K562 (cell line): ENCODE data around the gene SERHL2. TPM values are rescaled to one million over a fixed set of nuclear protein-coding genes. Genes with fewer than 3 reads are reported as not detected.

Source experiments
- ATAC-seq: fragments of 200-7000 bp; cut with Tn5 transposase; 3 replicates; pipeline ENCODE4 v1.9.1; 2020; ENCODE audit warnings: moderate library complexity
- BruUV-seq: library from RNA; stranded (reverse); fragments of 400-500 nt; replicated peaks from 2 replicates; lab custom pipeline; 2021; lab: Mats Ljungman, UMichigan
- CTCF ChIA-PET: fragments of 300-600 bp; formaldehyde crosslinking; extraction: SDS; loops from one replicate; lab custom pipeline; 2021; ENCODE audit warnings: low intra/inter-chr PET ratio; lab: Yijun Ruan, JAX
- POLR2A ChIA-PET: fragments of 300-600, 350-650 bp; sonication (Branson Sonifier 250); formaldehyde crosslinking; extraction: SDS; loops from one replicate; lab custom pipeline; 2021; ENCODE audit warnings: antibody characterized with exemption, inconsistent platforms; lab: Yijun Ruan, JAX
- DNase-seq, 4 experiments: peaks; one replicate each; pipeline versions ENCODE4 v3.0.0 to v3.0.0-alpha.2; 2011 to 2018; ENCODE audit warnings: low spot score in 3 of 4, mixed read lengths in 3 of 4; ENCODE audit errors: extremely low read depth in 1 of 4
- FAIRE-seq: peaks from 2 replicates; lab custom pipeline; 2011; peaks lifted over from hg19 to GRCh38; lab: Jason Lieb, UNC
- H2AFZ ChIP-seq: 2 replicates; pipeline ENCODE4 v1.6.0; 2011; ENCODE audit warnings: low read depth, low read length, control low read depth, inconsistent platforms
- H3K27ac ChIP-seq: fragments of 200-600 bp; 3 replicates; pipeline ENCODE4 v1.8.0; 2011; ENCODE audit warnings: low read depth, mild to moderate bottlenecking, control low read depth, inconsistent platforms, low read length, moderate library complexity, mixed read lengths; ENCODE audit errors: extremely low read depth
- H3K27me3 ChIP-seq, 2 experiments: fragments of 300-600 bp in 1 of 2; 2 replicates in 1 of 2; 3 replicates in 1 of 2; pipeline versions ENCODE4 v1.6.0 to v1.8.0; 2011; ENCODE audit warnings: inconsistent platforms in 2 of 2, low read length in 2 of 2, mild to moderate bottlenecking in 1 of 2, mixed read lengths in 1 of 2, moderate library complexity in 1 of 2; ENCODE audit not compliant: control insufficient read depth in 2 of 2, insufficient read depth in 2 of 2
- H3K36me3 ChIP-seq: fragments of 300-600 bp; 3 replicates; pipeline ENCODE4 v1.8.0; 2011; ENCODE audit warnings: mild to moderate bottlenecking, low read length, inconsistent platforms; ENCODE audit not compliant: control insufficient read depth, insufficient read depth
- H3K4me1 ChIP-seq, 2 experiments: fragments of 200-600 bp in 1 of 2; replicated peaks in 1 of 2; 2 replicates in 1 of 2; 3 replicates in 1 of 2; pipeline versions ENCODE4 v1.5.1 to v1.8.0; 2011; ENCODE audit warnings: inconsistent platforms in 2 of 2, low read length in 2 of 2, mild to moderate bottlenecking in 1 of 2, mixed read lengths in 1 of 2, moderate library complexity in 1 of 2; ENCODE audit not compliant: control insufficient read depth in 2 of 2, insufficient read depth in 2 of 2
- H3K4me2 ChIP-seq: 2 replicates; pipeline ENCODE4 v1.6.1; 2011; ENCODE audit warnings: low read length, control low read depth, inconsistent platforms, mixed read lengths; ENCODE audit not compliant: insufficient read depth
- H3K4me3 ChIP-seq: fragments of 200-600 bp; sonication (generic), shearing (Covaris generic); 2 replicates; pipeline ENCODE4 v1.5.1; 2016; ENCODE audit warnings: control low read depth, inconsistent platforms
- H3K79me2 ChIP-seq: fragments of 200-600 bp; 3 replicates; pipeline ENCODE4 v1.8.0; 2011; ENCODE audit warnings: low read length, inconsistent platforms; ENCODE audit not compliant: control insufficient read depth, insufficient read depth
- H3K9ac ChIP-seq, 2 experiments: 2 replicates each; pipeline versions ENCODE4 v1.6.0 to v1.6.1; 2011; ENCODE audit warnings: low read depth in 2 of 2, low read length in 2 of 2, control low read depth in 1 of 2, inconsistent platforms in 1 of 2, mild to moderate bottlenecking in 1 of 2, mixed read lengths in 1 of 2; ENCODE audit not compliant: insufficient read depth in 1 of 2
- H3K9me1 ChIP-seq: one replicate; pipeline ENCODE4 v1.6.0; 2011; ENCODE audit warnings: inconsistent platforms, mild to moderate bottlenecking, low read length, moderate library complexity; ENCODE audit not compliant: control insufficient read depth, insufficient read depth
- H3K9me3 ChIP-seq: replicated peaks from 2 replicates; pipeline ENCODE4 v1.5.1; 2011; ENCODE audit warnings: low read depth, low read length, inconsistent platforms; ENCODE audit not compliant: control insufficient read depth, insufficient read depth
- H4K20me1 ChIP-seq: replicated peaks from 2 replicates; pipeline ENCODE4 v1.6.1; 2011; ENCODE audit warnings: low read length, inconsistent platforms, mixed read lengths; ENCODE audit not compliant: control insufficient read depth, insufficient read depth
- ASH1L ChIP-seq: fragments of 450-650 bp; IDR thresholded peaks from 2 replicates; pipeline ENCODE4 v1.6.1; 2018; ENCODE audit warnings: borderline replicate concordance, mild to moderate bottlenecking, low read depth; ENCODE audit not compliant: partially characterized antibody
- FOXA3 ChIP-seq, 2 experiments: fragments of 450-650 bp in 1 of 2; sonication (generic) in 1 of 2; formaldehyde crosslinking; IDR thresholded peaks in 1 of 2; conservative IDR thresholded peaks in 1 of 2; 2 replicates each; pipeline versions ENCODE4 v1.4.0 to v1.8.0; 2020 to 2022; ENCODE audit warnings: mild to moderate bottlenecking in 2 of 2, missing genetic modification reagents in 1 of 2
- HIVEP1 ChIP-seq: fragments of 250-450 bp; sonication (Bioruptor Pico); IDR thresholded peaks from 2 replicates; pipeline ENCODE4 v1.4.0; 2020; ENCODE audit warnings: mild to moderate bottlenecking
- SIN3A ChIP-seq, 2 experiments: fragments of 150-350 bp in 1 of 2; IDR thresholded peaks; 2 replicates each; pipeline ENCODE4 v1.6.1; 2011 to 2016; ENCODE audit warnings: borderline replicate concordance in 2 of 2, low read depth in 2 of 2, low read length in 2 of 2, mild to moderate bottlenecking in 2 of 2, moderate library complexity in 2 of 2; ENCODE audit not compliant: control insufficient read depth in 1 of 2
- WGBS: fragments of 100-300 bp; shearing (Covaris generic); methylation state at CpG from one replicate; pipeline ENCODE4 v1.1.6; 2016; ENCODE audit warnings: low coverage, mixed read lengths; ENCODE audit not compliant: insufficient coverage; ENCODE audit errors: missing lambda C conversion rate; 5-methylcytosine and 5-hydroxymethylcytosine counted together
- in situ Hi-C: fragments of 300-500 bp; cut with MboI; formaldehyde crosslinking; loops from 4 replicates; pipeline ENCODE4 v1.15.0; 2018; ENCODE audit warnings: inconsistent platforms, mixed read lengths
- intact Hi-C: fragments of 100-400 bp; cut with micrococcal nuclease; formaldehyde crosslinking; loops from 2 replicates; pipeline ENCODE4 v1.14.2; 2022
- polyA plus RNA-seq, 8 experiments: library from polyadenylated mRNA; depleted of rRNA in 4 of 8; stranded (reverse) in 5 of 8; unstranded in 3 of 8; fragments of >200 nt; fragmentation: Nextera tagmentation in 2 of 8; fragmentation: Illumina TruSeq in 1 of 8; extraction: Ambion mirVana in 2 of 8; extraction: Trizol in 1 of 8; gene quantifications; 2 replicates each; pipeline versions ENCODE4 v1.2.1 to v1.2.3, GENCODE V29; 2011 to 2014; ENCODE audit warnings: inconsistent platforms in 1 of 8, missing spikeins in 1 of 8
- total RNA-seq, 7 experiments: library from RNA; depleted of rRNA in 6 of 7; stranded (reverse); fragments of >200 nt in 6 of 7; fragmentation: Illumina TruSeq in 2 of 7; extraction: Trizol in 2 of 7; gene quantifications; 2 replicates each; pipeline versions ENCODE4 v1.2.1 to v1.2.3, GENCODE V29; 2011 to 2021; ENCODE audit warnings: low replicate concordance in 1 of 7
- TF ChIP-seq, protein P1 (sequence below): fragments of 250-450 bp; sonication (Bioruptor Pico); IDR thresholded peaks from 2 replicates; pipeline ENCODE4 v1.4.0; 2020; ENCODE audit warnings: borderline replicate concordance

The SERHL2 gene
- total and polyA plus RNA-seq, 9 of the 15 experiments (the other 6 are each of a cell fraction or from before 2014, with no cell fraction given), result 19.9 to 62.6 (median 25.2) TPM

DNA sequence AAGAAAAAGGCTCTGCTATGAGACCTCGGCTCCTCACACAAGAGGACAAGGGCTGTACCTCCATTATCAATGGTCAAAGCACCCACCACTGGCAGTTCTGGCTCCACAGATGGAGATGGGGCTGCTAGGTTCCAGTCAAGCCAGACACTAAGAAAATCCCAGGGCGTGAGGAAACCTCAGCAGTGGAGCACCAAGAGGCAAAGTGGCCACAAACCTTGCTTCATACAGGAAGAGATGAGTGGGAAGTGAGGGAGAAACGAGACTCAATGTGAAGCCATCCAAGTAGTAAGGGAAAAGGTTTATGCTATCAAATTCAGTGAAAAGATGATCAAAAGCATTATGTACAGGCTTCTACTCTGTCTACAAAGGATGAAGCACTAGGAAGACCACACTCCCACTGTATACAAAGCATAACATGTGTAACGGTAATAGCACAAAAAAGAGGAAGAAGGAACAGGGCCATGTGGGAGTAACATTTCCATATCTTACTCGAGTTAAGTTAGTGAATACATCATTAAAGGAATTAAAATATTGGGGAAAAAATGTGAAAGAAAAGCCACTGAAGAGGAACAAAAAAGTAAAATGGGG, 33.9 kb downstream of the SERHL2 start:
- H4K20me1 ChIP-seq, result no peaks in the 10 kb centered on the region; the same call in 1 of the 2 replicates
- no peaks in the 10 kb centered on the region for H3K9me1 ChIP-seq
- DNase-seq (no peak), FAIRE-seq (no peak), ATAC-seq (no peak)
- WGBS, result 71% methylated on average over 5 of the region's 5 CpGs
- no peak overlapping the region for H2AFZ ChIP-seq
- no TSS peak for BruUV-seq
- H3K79me2 ChIP-seq, result no peaks in the 10 kb centered on the region
- no peak overlapping the region for H3K4me2 ChIP-seq
- no peaks in the 10 kb centered on the region for H3K4me1 ChIP-seq
- H3K27me3 ChIP-seq, result no peaks in the 10 kb centered on the region
- H3K4me3 ChIP-seq, result no peak overlapping the region
- intact Hi-C loops, result no loop called here
- no peak overlapping the region for H3K27ac ChIP-seq
- H3K36me3 ChIP-seq, result peaks cover 85% of the 10 kb centered on the region; the same call in 2 of the 3 replicates
- POLR2A ChIA-PET, result no interaction called here
- H3K9me3 ChIP-seq, result no peaks in the 10 kb centered on the region
- no peak overlapping the region for H3K9ac ChIP-seq
- TF ChIP-seq ASH1L, result no peak
- TF ChIP-seq, protein P1, sequence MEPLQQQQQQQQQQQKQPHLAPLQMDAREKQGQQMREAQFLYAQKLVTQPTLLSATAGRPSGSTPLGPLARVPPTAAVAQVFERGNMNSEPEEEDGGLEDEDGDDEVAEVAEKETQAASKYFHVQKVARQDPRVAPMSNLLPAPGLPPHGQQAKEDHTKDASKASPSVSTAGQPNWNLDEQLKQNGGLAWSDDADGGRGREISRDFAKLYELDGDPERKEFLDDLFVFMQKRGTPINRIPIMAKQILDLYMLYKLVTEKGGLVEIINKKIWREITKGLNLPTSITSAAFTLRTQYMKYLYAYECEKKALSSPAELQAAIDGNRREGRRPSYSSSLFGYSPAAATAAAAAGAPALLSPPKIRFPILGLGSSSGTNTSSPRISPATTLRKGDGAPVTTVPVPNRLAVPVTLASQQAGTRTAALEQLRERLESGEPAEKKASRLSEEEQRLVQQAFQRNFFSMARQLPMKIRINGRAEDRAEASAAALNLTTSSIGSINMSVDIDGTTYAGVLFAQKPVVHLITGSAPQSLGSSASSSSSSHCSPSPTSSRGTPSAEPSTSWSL (CRISPR knock-in tag), result no peak
- no peak for TF ChIP-seq SIN3A (IDR thresholded peaks at IDR 0.05; ENCODE audit: borderline replicate concordance in 2 of 2, control insufficient read depth in 1 of 2, low read depth in 2 of 2, low read length in 2 of 2)
- TF ChIP-seq FOXA3 (CRISPR knock-in tag; conservative IDR thresholded peaks at IDR 0.05 in 1 of 2, IDR thresholded peaks at IDR 0.05 in 1 of 2), result no peak
- TF ChIP-seq HIVEP1 (CRISPR knock-in tag), result no peak
- CTCF ChIA-PET, result no interaction called here
- in situ Hi-C loops, result no loop called here
